Nephron progenitor cell (in vitro differentiated cells): ENCODE data around the gene RHOBTB1.
"Not testable (repeated sequence)": the region's sequence is repeated elsewhere in the genome, so short reads cannot be mapped to it uniquely, and the experiment has no call there.

Experiments used
- DNase-seq: peaks from one replicate; pipeline ENCODE4 v3.0.0; 2021
- H3K27ac Mint-ChIP-seq: 2 replicates; pipeline ENCODE4 v1.8.0; 2021; ENCODE audit warnings: mild to moderate bottlenecking, moderate library complexity, mixed read lengths
- H3K27me3 Mint-ChIP-seq: 2 replicates; pipeline ENCODE4 v1.8.0; 2021; ENCODE audit warnings: mild to moderate bottlenecking, low read depth, mixed read lengths; ENCODE audit not compliant: poor library complexity
- H3K36me3 Mint-ChIP-seq: 2 replicates; pipeline ENCODE4 v1.8.0; 2021; ENCODE audit warnings: low read depth, mixed read lengths
- H3K4me1 Mint-ChIP-seq: 2 replicates; pipeline ENCODE4 v1.8.0; 2021; ENCODE audit warnings: mixed read lengths
- H3K4me3 Mint-ChIP-seq: 2 replicates; pipeline ENCODE4 v1.8.0; 2021; ENCODE audit warnings: mild to moderate bottlenecking, moderate library complexity, mixed read lengths
- H3K9me3 Mint-ChIP-seq: 2 replicates; pipeline ENCODE4 v1.8.0; 2021; ENCODE audit warnings: mild to moderate bottlenecking, moderate library complexity, mixed read lengths
- TF ChIP-seq, protein P1 (sequence below): fragments of 200-600 bp; sonication (generic); IDR thresholded peaks from 2 replicates; pipeline ENCODE4 v1.5.0; 2021; ENCODE audit warnings: antibody characterized with exemption

RHOBTB1 gene

DNA sequence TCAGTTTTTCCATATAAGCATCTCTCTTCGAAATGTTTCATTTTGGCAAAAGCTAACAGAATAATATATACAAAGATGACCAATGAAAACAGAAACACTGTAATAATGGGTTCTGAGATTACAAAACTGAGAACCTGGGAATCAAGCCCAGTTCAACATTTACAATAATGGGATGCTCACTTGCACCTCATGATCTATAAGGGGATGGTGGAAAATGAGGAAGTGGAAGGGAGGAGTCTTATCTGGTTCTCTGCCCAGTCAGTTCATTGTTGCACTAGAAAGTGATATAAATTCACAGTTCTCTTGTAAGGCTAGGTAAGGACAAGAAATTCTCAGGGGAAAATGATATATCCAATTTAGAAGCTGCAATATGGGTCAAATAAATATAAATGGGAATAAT, 31.7 kb upstream of the RHOBTB1 start:
- Mint-ChIP-seq H3K36me3 (no peaks in the 10 kb centered on the region), H3K27me3 (peaks cover 5% of the 10 kb centered on the region), H3K27ac (no peak overlapping the region), H3K4me1 (peaks cover 4% of the 10 kb centered on the region), H3K9me3 (no peaks in the 10 kb centered on the region), H3K4me3 (no peak overlapping the region)
- TF ChIP-seq, protein P1, sequence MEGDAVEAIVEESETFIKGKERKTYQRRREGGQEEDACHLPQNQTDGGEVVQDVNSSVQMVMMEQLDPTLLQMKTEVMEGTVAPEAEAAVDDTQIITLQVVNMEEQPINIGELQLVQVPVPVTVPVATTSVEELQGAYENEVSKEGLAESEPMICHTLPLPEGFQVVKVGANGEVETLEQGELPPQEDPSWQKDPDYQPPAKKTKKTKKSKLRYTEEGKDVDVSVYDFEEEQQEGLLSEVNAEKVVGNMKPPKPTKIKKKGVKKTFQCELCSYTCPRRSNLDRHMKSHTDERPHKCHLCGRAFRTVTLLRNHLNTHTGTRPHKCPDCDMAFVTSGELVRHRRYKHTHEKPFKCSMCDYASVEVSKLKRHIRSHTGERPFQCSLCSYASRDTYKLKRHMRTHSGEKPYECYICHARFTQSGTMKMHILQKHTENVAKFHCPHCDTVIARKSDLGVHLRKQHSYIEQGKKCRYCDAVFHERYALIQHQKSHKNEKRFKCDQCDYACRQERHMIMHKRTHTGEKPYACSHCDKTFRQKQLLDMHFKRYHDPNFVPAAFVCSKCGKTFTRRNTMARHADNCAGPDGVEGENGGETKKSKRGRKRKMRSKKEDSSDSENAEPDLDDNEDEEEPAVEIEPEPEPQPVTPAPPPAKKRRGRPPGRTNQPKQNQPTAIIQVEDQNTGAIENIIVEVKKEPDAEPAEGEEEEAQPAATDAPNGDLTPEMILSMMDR, result no peak
- no peak for DNase-seq

DNA sequence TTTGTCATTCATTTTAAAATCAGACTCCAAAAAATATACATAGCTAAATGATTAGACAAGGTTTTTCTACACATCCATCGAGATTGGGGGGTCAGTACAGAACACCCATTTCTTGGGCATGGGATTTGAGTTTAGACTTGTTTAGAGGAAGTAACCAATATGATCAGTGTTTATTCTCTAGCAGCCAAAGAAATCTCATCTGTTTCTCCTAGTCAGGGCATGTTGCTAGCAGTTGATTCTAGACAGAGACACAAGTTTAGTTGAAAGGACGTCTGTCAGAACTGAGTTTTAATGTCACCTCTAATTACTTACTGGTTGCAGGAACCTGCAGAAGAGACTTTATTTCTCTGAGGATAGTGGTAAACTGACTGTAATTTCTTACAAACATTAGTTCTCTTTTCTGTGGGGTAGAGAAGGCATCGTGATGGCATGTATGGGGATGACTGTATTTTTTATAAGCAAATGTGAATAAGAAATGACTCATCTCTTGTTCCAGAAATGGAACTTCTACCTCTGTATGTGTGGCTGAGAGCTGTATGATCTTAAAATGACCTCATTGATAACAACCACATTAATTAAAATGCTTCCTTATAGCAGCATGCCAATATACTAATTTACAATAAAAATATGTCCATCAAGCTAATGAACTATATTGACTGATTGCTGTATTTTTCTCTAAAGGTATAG, 30.6 kb upstream of the RHOBTB1 start:
- no peaks in the 10 kb centered on the region for H3K9me3 Mint-ChIP-seq
- TF ChIP-seq, protein P1, result no peak
- H3K4me1 Mint-ChIP-seq, result no peaks in the 10 kb centered on the region
- peaks cover 5% of the 10 kb centered on the region for H3K27me3 Mint-ChIP-seq
- H3K36me3 Mint-ChIP-seq, result no peaks in the 10 kb centered on the region
- no peak overlapping the region for H3K4me3 Mint-ChIP-seq
- DNase-seq, result no peak
- H3K27ac Mint-ChIP-seq, result no peak overlapping the region

DNA sequence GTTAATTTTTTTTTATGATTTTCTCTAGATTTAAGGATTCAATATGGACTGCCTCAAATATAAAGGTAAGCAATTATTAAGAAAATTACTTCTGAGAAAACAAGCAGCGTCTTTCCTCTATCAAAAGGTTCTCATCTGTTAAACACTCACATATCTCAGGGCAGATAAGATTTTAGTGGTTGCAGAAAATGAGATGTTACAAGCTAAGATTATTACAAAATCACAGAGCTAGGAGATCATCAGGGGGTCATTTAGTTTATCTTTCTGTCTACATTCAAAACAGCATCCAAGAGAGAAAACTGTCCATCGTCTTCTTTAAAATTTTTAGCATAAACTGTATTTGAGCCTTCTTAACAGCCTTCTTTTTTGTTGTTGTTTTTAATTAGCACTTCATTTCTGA, 29.1 kb upstream of the RHOBTB1 start:
- TF ChIP-seq, protein P1, result no peak
- H3K9me3 Mint-ChIP-seq, result no peaks in the 10 kb centered on the region
- DNase-seq, result no peak
- peaks cover 5% of the 10 kb centered on the region for H3K27me3 Mint-ChIP-seq
- H3K4me1 Mint-ChIP-seq, result no peaks in the 10 kb centered on the region
- no peaks in the 10 kb centered on the region for H3K36me3 Mint-ChIP-seq
- H3K4me3 Mint-ChIP-seq, result no peak overlapping the region
- H3K27ac Mint-ChIP-seq, result no peak overlapping the region

DNA sequence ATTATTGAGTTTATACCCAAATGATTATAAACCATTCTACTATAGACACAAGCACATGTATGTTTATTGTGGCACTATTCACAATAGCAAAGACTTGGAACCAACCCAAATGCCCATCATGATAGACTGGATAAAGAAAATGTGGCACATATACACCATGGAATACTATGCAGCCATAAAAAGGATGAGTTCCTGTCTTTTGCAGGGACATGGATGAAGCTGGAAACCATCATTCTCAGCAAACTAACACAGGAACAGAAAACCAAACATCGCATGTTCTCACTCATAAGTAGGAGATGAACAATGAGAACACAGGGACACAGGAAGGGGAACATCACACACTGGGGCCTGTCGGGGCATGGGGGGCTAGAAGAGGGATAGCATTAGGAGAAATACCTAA, 28.2 kb upstream of the RHOBTB1 start:
- H3K4me1 Mint-ChIP-seq, H3K27me3 Mint-ChIP-seq, DNase-seq, H3K4me3 Mint-ChIP-seq, H3K9me3 Mint-ChIP-seq, H3K27ac Mint-ChIP-seq, H3K36me3 Mint-ChIP-seq: not testable (repeated sequence)

DNA sequence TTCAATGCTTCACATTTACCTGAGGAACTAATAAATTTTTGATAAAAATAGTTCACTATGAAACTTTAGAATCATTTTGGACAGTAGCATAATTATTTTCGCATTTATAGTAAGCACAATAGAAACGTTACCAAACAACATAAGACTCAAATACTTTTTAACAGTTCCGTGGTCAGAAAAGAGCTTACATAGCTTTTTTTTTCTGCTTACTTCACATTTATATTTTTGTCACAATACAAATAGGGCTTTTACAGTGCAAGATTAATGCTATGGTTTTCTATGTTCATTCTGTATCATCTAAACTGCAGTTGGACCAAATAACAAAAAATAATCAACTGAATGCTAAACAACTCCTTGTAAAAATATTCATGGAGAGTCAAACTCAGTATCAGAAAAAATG, 26.5 kb upstream of the RHOBTB1 start:
- DNase-seq, result no peak
- no peaks in the 10 kb centered on the region for H3K9me3 Mint-ChIP-seq
- H3K27ac Mint-ChIP-seq, result no peak overlapping the region
- peaks cover 5% of the 10 kb centered on the region for H3K27me3 Mint-ChIP-seq
- no peaks in the 10 kb centered on the region for H3K36me3 Mint-ChIP-seq
- no peak overlapping the region for H3K4me3 Mint-ChIP-seq
- TF ChIP-seq, protein P1, result no peak
- H3K4me1 Mint-ChIP-seq, result no peaks in the 10 kb centered on the region

DNA sequence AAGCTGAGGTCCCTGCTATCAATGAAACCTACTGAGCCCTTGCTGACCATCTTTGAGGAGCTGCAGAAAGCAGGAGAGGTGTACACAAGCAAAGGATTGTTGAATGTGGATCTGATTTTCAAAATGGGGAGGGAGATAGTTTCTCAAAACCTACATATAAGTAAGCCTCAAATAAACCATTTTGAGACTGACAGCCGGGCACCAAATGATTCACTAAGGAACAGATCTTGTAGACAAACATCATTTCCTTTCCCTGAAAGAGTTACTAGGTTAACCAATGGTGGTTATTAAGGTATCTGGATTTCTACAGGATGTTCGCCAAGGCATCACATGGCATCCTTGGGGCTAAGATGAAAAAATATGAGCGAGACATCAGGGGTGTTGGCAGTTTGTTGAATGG, 24.5 kb upstream of the RHOBTB1 start:
- Mint-ChIP-seq H3K27ac (no peak overlapping the region), H3K9me3 (no peaks in the 10 kb centered on the region), H3K4me3 (no peak overlapping the region), H3K27me3 (peaks cover 5% of the 10 kb centered on the region), H3K36me3 (no peaks in the 10 kb centered on the region), H3K4me1 (peaks cover 4% of the 10 kb centered on the region)
- TF ChIP-seq, protein P1, result no peak
- no peak for DNase-seq
